Effector memory CD8-positive, alpha-beta T cell (primary cell): ENCODE results near the gene ZNF536.

Experiments
- ATAC-seq: fragments of 150-1000 bp; cut with Tn5 transposase; replicated peaks from 2 replicates; pipeline ENCODE4 v1.10.0; 2021; ENCODE audit warnings: mild to moderate bottlenecking, moderate library complexity
- DNase-seq, 3 experiments: peaks; one replicate each; pipeline ENCODE4 v3.0.0; 2021
- H3K27ac Mint-ChIP-seq, 2 donors: one replicate each; pipeline ENCODE4 v1.8.0; 2022; ENCODE audit warnings: mild to moderate bottlenecking in 2 of 2, mixed read lengths in 2 of 2, moderate library complexity in 2 of 2
- H3K27me3 Mint-ChIP-seq, 2 donors: one replicate each; pipeline ENCODE4 v1.8.0; 2022; ENCODE audit warnings: mixed read lengths in 2 of 2
- H3K36me3 Mint-ChIP-seq: one replicate; pipeline ENCODE4 v1.8.0; 2022; ENCODE audit warnings: mild to moderate bottlenecking, moderate library complexity, mixed read lengths; ENCODE audit not compliant: insufficient read depth
- H3K4me1 Mint-ChIP-seq, 2 donors: one replicate each; pipeline ENCODE4 v1.8.0; 2022; ENCODE audit warnings: low read depth in 2 of 2, mixed read lengths in 2 of 2
- H3K4me3 Mint-ChIP-seq, 2 donors: one replicate each; pipeline ENCODE4 v1.8.0; 2022; ENCODE audit warnings: mild to moderate bottlenecking in 2 of 2, mixed read lengths in 2 of 2, moderate library complexity in 2 of 2
- H3K9me3 Mint-ChIP-seq, 2 donors: one replicate each; pipeline ENCODE4 v1.8.0; 2022; ENCODE audit warnings: mixed read lengths in 2 of 2

Gene ZNF536

DNA sequence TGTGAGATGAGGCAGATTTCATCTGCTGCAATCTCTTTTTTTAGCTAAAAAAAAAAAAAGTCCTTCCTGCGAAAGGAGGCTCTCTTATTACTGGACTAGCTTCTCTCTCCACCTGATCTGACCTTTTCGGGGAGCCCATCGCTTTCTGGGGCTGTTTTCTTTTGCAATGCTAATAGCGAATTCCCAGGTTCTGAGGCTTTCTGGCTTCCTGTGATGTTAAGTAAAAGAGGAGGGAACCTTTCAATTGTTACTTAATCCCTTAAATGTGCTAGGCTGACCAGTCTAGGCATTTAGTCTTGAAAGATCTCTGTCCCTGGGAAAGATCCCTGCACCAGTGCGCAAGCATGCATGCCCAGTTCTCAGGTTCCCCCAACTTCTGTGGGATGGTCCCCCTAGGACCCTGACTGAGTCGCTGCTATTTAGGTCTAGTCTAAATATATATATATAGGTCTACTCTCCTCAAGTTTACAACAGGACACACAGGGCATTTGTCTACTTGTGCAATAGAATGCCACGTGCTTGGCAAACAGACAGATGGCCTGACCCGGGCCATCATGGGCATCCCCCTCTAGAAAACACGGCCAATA is 224.7 kb downstream of the ZNF536 start:
- ATAC-seq (no peak), DNase-seq (no peak)
- Mint-ChIP-seq H3K9me3 (no peaks in the 10 kb centered on the region), H3K27ac (no peak overlapping the region), H3K4me3 (no peak overlapping the region), H3K27me3 (peaks cover 0 to 19% of the 10 kb centered on the region in 2 donors), H3K4me1 (no peaks in the 10 kb centered on the region), H3K36me3 (peaks cover 2% of the 10 kb centered on the region)

DNA sequence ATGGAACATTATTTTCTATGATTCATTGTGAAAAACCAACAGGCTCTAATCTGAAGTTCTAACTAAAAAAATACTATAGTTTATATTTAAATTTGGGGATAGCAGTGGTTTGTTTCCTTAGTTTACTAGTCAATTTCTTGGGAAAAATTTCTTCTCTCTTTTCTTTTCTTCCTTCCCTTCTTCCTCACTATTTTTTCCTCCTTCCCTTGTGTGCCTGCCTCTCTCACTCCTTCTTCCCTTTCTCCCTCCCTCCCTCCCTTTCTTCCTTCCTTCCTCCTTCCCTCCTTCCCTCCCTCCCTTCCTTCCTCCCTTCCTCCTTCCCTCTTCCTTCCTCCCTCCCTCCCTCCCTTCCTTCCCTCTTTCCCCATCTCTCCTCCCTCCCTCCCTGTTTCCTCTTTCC is 226.5 kb downstream of the ZNF536 start:
- Mint-ChIP-seq H3K4me1 (no peaks in the 10 kb centered on the region), H3K9me3 (no peaks in the 10 kb centered on the region), H3K4me3 (no peak overlapping the region), H3K36me3 (peaks cover 2% of the 10 kb centered on the region), H3K27ac (no peak overlapping the region), H3K27me3 (peaks cover 0 to 19% of the 10 kb centered on the region in 2 donors)
- DNase-seq (no peak), ATAC-seq (no peak)

DNA sequence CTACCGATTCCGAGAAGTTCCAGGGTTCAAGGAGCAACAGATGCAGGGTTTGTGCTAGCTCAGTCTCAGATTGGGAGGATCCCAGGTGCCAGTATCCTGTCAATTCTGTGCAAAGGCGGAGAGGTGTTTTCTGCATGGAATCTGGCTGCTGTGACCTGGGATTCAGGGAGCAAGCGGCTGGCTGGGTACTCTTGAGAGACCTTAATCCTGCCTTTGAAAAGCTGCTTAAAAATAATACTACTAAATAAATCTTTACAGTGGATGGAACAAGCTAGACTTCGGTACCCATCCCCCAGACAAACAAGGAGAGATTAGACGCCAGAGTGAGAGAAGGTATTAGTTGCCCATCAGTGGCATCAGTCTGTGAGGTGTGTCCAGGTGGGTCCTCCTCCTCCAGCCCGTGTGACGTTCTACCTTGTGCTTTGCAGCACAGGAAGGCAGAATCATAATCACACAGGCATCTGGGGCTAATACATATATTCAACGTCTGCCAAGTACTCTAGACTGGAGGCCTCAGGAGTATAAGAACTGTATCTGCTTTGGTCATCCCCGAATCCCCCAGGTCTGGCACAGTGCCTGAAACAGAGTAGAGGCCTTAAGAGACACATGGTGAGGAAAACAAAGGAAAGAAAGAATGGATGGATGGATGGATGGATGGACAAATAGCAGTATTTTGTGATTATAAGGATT is 230.6 kb downstream of the ZNF536 start:
- ATAC-seq (no peak), DNase-seq (no peak)
- H3K36me3 Mint-ChIP-seq = peaks cover 2% of the 10 kb centered on the region
- H3K27me3 Mint-ChIP-seq = peaks cover 0 to 9% of the 10 kb centered on the region in 2 donors
- H3K9me3 Mint-ChIP-seq = no peaks in the 10 kb centered on the region
- H3K4me3 Mint-ChIP-seq = no peak overlapping the region
- H3K27ac Mint-ChIP-seq = no peak overlapping the region
- H3K4me1 Mint-ChIP-seq = no peaks in the 10 kb centered on the region

DNA sequence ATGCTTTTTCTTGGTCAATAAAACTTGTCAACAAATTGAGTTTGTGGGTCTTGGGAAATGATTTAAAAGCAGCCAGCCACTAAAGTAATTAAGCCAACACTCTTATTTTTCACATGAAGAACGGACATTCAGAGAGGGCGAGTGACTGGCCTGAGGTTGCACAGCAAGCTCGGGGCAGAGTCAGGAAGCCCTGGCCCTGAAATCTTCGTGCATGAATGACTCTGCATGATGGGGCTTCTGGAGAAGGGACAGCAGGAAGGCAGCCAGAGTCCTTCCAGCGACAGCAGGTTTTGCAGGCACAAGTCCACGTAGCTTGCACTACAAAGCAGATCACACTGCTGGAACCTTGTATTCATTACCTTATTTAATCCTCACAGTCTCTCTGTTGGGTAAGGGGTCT is 232.5 kb downstream of the ZNF536 start:
- H3K9me3 Mint-ChIP-seq = no peaks in the 10 kb centered on the region
- peaks cover 2% of the 10 kb centered on the region for H3K36me3 Mint-ChIP-seq
- H3K4me1 Mint-ChIP-seq = no peaks in the 10 kb centered on the region
- DNase-seq = no peak
- no peak overlapping the region for H3K27ac Mint-ChIP-seq
- H3K27me3 Mint-ChIP-seq = peaks cover 0 to 3% of the 10 kb centered on the region in 2 donors
- ATAC-seq = no peak
- no peak overlapping the region for H3K4me3 Mint-ChIP-seq

- H3K36me3 Mint-ChIP-seq = peaks cover 2% of the 10 kb centered on the region
- no peak for ATAC-seq
- no peaks in the 10 kb centered on the region for H3K4me1 Mint-ChIP-seq
- H3K27ac Mint-ChIP-seq = no peak overlapping the region
- H3K4me3 Mint-ChIP-seq = no peak overlapping the region
- no peaks in the 10 kb centered on the region for H3K9me3 Mint-ChIP-seq
- DNase-seq = no peak
- H3K27me3 Mint-ChIP-seq = no peaks in the 10 kb centered on the region
These were observed 233.1 kb downstream of the ZNF536 start for GRCh38 chr19:30605333-30605732.

DNA sequence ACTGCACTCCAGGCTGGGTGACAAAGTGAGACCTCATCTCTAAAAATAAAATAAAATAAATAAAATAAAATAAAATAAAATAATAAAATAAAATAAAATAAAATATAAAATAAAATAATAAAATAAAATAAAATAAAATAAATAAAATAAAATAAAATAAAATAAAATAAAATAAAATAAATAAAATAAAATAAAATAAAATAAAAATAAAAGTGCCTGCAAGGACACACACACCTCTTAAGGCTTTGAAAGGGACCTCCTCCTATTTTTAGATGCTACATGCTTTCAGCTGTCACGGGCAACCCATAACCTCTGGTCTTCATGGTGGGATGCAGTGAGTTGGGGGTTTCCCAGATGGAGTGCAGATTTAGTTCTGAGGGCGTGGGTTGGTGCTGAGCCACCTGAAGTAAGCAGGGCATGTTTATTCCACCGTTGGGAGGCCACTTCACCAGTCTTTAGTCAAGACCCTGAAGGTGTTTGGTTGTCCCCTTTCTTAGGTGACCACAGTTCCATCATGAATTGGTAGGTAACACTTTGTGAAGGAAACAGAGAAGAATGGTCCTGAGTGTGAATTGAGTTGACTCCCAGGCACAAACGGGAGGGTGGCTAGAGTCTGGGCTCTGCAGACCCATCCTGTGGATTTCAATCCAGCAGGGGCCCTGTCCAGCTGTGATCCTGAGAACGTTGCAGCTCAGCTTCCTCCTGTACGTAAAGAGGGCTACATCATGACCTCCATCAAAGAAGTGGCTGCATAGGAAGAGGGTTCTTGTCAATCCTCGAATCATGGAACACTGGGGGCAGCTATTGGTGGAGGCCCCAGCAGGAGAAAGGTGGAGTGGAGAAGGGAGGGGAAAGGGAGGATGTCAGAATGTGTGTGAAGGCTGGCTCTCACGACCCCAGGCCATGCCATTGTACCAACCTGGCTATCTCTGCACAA is 234.2 kb downstream of the ZNF536 start:
- no peak overlapping the region for H3K27ac Mint-ChIP-seq
- no peak for DNase-seq
- no peaks in the 10 kb centered on the region for H3K9me3 Mint-ChIP-seq

More for the DNA sequence above, 234.2 kb downstream of the ZNF536 start:
- Mint-ChIP-seq H3K4me1 (no peaks in the 10 kb centered on the region), H3K4me3 (no peak overlapping the region), H3K36me3 (no peaks in the 10 kb centered on the region), H3K27me3 (no peaks in the 10 kb centered on the region)
- ATAC-seq = no peak
